GM12801 (cell line): ENCODE results near the gene EEF2K.

ENCODE experiments used
- CTCF ChIP-seq: IDR thresholded peaks from one replicate; pipeline ENCODE4 v1.5.1; 2011; ENCODE audit warnings: control low read depth; ENCODE audit not compliant: insufficient read length; ENCODE audit errors: extremely low read depth

EEF2K gene

GRCh38 chr16:22198547-22199293 is 7.4 kb upstream of the EEF2K start:
- TF ChIP-seq CTCF, result no peak

GRCh38 chr16:22202261-22202637 is 3.8 kb upstream of the EEF2K start:
- no peak for TF ChIP-seq CTCF

- no peak for TF ChIP-seq CTCF
These were observed 3.0 kb upstream of the EEF2K start for GRCh38 chr16:22203091-22203490.

- no peak for TF ChIP-seq CTCF
These were observed 1.9 kb upstream of the EEF2K start for GRCh38 chr16:22204091-22204655.

- no peak for TF ChIP-seq CTCF
These were observed 483 bp upstream of the EEF2K start for GRCh38 chr16:22205577-22206012.

- TF ChIP-seq CTCF, result no peak
These were observed 1.0 kb downstream of the EEF2K start for GRCh38 chr16:22206842-22207714.

GRCh38 chr16:22207715-22208360 is 1.8 kb downstream of the EEF2K start:
- TF ChIP-seq CTCF, result no peak
